ENCODE data around the gene ZNF664. TPM values are rescaled to one million over a fixed set of nuclear protein-coding genes. Genes with fewer than 3 reads are reported as not detected.

Gene ZNF664
- polyA plus RNA-seq, 3 donors = 1.5 to 20.9 (median 2.7) TPM

GRCh38 chr12:123967121-123967586 is 5.9 kb upstream of the ZNF664 start:
- H3K4me1 Mint-ChIP-seq = peaks cover 5% of the 10 kb centered on the region
- H3K27me3 ChIP-seq (ENCODE audit: control insufficient read depth in 2 of 2, insufficient read depth in 2 of 2, low read length in 2 of 2) = peaks cover 4 to 8% of the 10 kb centered on the region in 2 donors
- intact Hi-C loops (cut with micrococcal nuclease) = no loop called here
- no peak overlapping the region for H2AFZ ChIP-seq (ENCODE audit: insufficient read depth, low read depth, low read length, poor library complexity, severe bottlenecking)
- no peak overlapping the region for H3K4me3 ChIP-seq (replicated peaks in 1 of 3; ENCODE audit: low read depth in 2 of 3, low read length in 3 of 3)
- peaks cover 0 to 2% (median 0%) of the 10 kb centered on the region in 7 donors for H3K9me3 Mint-ChIP-seq
- no peak overlapping the region for H3K4me2 ChIP-seq (replicated peaks; ENCODE audit: extremely low read depth, low read length, poor library complexity, severe bottlenecking)
- no peak overlapping the region for H3K4me3 Mint-ChIP-seq
- TF ChIP-seq, protein P1, sequence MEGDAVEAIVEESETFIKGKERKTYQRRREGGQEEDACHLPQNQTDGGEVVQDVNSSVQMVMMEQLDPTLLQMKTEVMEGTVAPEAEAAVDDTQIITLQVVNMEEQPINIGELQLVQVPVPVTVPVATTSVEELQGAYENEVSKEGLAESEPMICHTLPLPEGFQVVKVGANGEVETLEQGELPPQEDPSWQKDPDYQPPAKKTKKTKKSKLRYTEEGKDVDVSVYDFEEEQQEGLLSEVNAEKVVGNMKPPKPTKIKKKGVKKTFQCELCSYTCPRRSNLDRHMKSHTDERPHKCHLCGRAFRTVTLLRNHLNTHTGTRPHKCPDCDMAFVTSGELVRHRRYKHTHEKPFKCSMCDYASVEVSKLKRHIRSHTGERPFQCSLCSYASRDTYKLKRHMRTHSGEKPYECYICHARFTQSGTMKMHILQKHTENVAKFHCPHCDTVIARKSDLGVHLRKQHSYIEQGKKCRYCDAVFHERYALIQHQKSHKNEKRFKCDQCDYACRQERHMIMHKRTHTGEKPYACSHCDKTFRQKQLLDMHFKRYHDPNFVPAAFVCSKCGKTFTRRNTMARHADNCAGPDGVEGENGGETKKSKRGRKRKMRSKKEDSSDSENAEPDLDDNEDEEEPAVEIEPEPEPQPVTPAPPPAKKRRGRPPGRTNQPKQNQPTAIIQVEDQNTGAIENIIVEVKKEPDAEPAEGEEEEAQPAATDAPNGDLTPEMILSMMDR (IDR thresholded peaks at IDR 0.05) = no peak
- peaks cover 0 to 3% of the 10 kb centered on the region in 2 donors for H3K36me3 Mint-ChIP-seq
- H3K79me2 ChIP-seq (ENCODE audit: insufficient read depth, low read length) = no peaks in the 10 kb centered on the region
- WGBS (ENCODE audit: insufficient coverage) = 94% methylated on average over 2 of the region's 8 CpGs
- H3K9ac ChIP-seq (ENCODE audit: insufficient read depth, low read length, poor library complexity, severe bottlenecking) = no peak overlapping the region
- H3K27ac ChIP-seq (ENCODE audit: low read depth in 1 of 2, low read length in 2 of 2) = no peak overlapping the region
- peaks cover 4 to 8% (median 8%) of the 10 kb centered on the region in 3 donors for H3K27me3 Mint-ChIP-seq (ENCODE audit: low read depth in 3 of 3)
- no peak for DNase-seq
- H3K36me3 ChIP-seq (replicated peaks in 1 of 2; ENCODE audit: control insufficient read depth in 1 of 2, insufficient read depth in 2 of 2, low read length in 2 of 2) = no peaks in the 10 kb centered on the region
- no peaks in the 10 kb centered on the region for H3K9me3 ChIP-seq (replicated peaks in 1 of 2; ENCODE audit: control insufficient read depth in 1 of 2, insufficient read depth in 1 of 2, low read length in 2 of 2)
- no peaks in the 10 kb centered on the region for H4K20me1 ChIP-seq (ENCODE audit: insufficient read depth, low read length)
- H3K4me1 ChIP-seq (ENCODE audit: control insufficient read depth in 1 of 2, insufficient read depth in 2 of 2, low read length in 2 of 2) = peaks cover 6 to 9% of the 10 kb centered on the region in 2 donors
- no peak overlapping the region for H3K27ac Mint-ChIP-seq

DNA sequence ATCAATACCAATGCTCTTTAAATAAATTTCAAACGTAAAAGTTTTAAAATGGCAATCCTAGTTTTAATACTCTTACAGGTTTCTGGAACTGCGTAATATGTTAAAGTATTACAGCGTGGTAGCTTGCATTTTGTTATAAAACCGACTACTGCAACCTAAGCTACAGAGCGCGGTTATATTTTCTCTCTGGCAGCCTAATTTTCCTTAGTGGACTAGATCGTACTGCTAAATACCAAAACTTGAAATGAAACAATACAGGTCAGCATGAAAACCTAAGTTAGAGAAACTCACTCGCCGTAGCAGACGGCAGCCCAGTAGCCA is 1.6 kb upstream of the ZNF664 start:
- H3K4me3 Mint-ChIP-seq = peak overlapping the region; percentile 83 to 92
- Histone ChIP-seq H3K36me3 (replicated peaks in 1 of 2; ENCODE audit: control insufficient read depth in 1 of 2, insufficient read depth in 2 of 2, low read length in 2 of 2) (peaks cover 0 to 5% of the 10 kb centered on the region in 2 donors), H3K27ac (ENCODE audit: low read depth in 1 of 2, low read length in 2 of 2) (no peak overlapping the region), H3K27me3 (ENCODE audit: control insufficient read depth in 2 of 2, insufficient read depth in 2 of 2, low read length in 2 of 2) (peaks cover 13 to 18% of the 10 kb centered on the region in 2 donors), H3K4me2 (replicated peaks; ENCODE audit: extremely low read depth, low read length, poor library complexity, severe bottlenecking) (peak overlapping the region; percentile 90), H3K4me1 (ENCODE audit: control insufficient read depth in 1 of 2, insufficient read depth in 2 of 2, low read length in 2 of 2) (peaks cover 12 to 20% of the 10 kb centered on the region in 2 donors), H2AFZ (ENCODE audit: insufficient read depth, low read depth, low read length, poor library complexity, severe bottlenecking) (peak overlapping the region; percentile 83), H3K79me2 (ENCODE audit: insufficient read depth, low read length) (no peaks in the 10 kb centered on the region), H3K9me3 (replicated peaks in 1 of 2; ENCODE audit: control insufficient read depth in 1 of 2, insufficient read depth in 1 of 2, low read length in 2 of 2) (no peaks in the 10 kb centered on the region), H3K9ac (ENCODE audit: insufficient read depth, low read length, poor library complexity, severe bottlenecking) (peak overlapping the region; percentile 62), H3K4me3 (replicated peaks in 1 of 3; ENCODE audit: low read depth in 2 of 3, low read length in 3 of 3) (peak overlapping the region; percentile 46 to 84 (median 75)), H4K20me1 (ENCODE audit: insufficient read depth, low read length) (no peaks in the 10 kb centered on the region)
- no peak for DNase-seq
- H3K36me3 Mint-ChIP-seq = peaks cover 7 to 16% of the 10 kb centered on the region in 2 donors
- peaks cover 12% of the 10 kb centered on the region for H3K4me1 Mint-ChIP-seq
- TF ChIP-seq, protein P1 (IDR thresholded peaks at IDR 0.05) = no peak
- peaks cover 0 to 7% (median 1%) of the 10 kb centered on the region in 7 donors for H3K9me3 Mint-ChIP-seq
- peak overlapping the region in 6 of 7 donors; percentile 51 to 73 (median 60) for H3K27ac Mint-ChIP-seq
- intact Hi-C loops (cut with micrococcal nuclease) = no loop called here
- H3K27me3 Mint-ChIP-seq (ENCODE audit: low read depth in 3 of 3) = peaks cover 11 to 19% (median 19%) of the 10 kb centered on the region in 3 donors
- WGBS (ENCODE audit: insufficient coverage) = 32% methylated on average over 7 of the region's 10 CpGs
